OCI-LY3 (cell line): ENCODE measurements around the gene NDUFA3.

Experiments
- H2AFZ ChIP-seq: fragments of 200-600, 300-600 bp; shearing (Covaris generic); 2 replicates; pipeline ENCODE4 v1.6.0; 2014; ENCODE audit warnings: antibody characterized with exemption, low read depth, low read length
- H3K27ac ChIP-seq: fragments of 200-600, 300-600 bp; sonication (generic); 2 replicates; pipeline ENCODE4 v1.5.1; 2014; ENCODE audit warnings: mild to moderate bottlenecking, low read length, moderate library complexity, mixed read lengths
- H3K27me3 ChIP-seq: fragments of 200-600, 300-600 bp; sonication (generic); 2 replicates; pipeline ENCODE4 v1.6.1; 2014; ENCODE audit warnings: low read depth, low read length, mixed read lengths
- H3K36me3 ChIP-seq: fragments of 200-600, 300-600 bp; sonication (generic); replicated peaks from 2 replicates; pipeline ENCODE3; 2014; ENCODE audit warnings: low read depth, low read length, mixed read lengths
- H3K4me1 ChIP-seq: fragments of 300-600, 200-600 bp; sonication (generic); 2 replicates; pipeline ENCODE4 v1.6.1; 2014; ENCODE audit warnings: low read length, mixed read lengths
- H3K4me2 ChIP-seq: fragments of 200-600, 300-600 bp; sonication (generic); 2 replicates; pipeline ENCODE4 v1.6.1; 2014; ENCODE audit warnings: low read length, mixed read lengths
- H3K4me3 ChIP-seq: fragments of 300-600, 200-600 bp; sonication (generic); 2 replicates; pipeline ENCODE4 v1.5.1; 2014; ENCODE audit warnings: antibody characterized with exemption, mild to moderate bottlenecking, low read length, moderate library complexity
- H3K79me2 ChIP-seq: fragments of 300-600, 200-600 bp; shearing (Covaris generic); 2 replicates; pipeline ENCODE4 v1.6.1; 2014; ENCODE audit warnings: mild to moderate bottlenecking, low read length, mixed read lengths
- H3K9ac ChIP-seq: fragments of 300-600, 200-600 bp; shearing (Covaris generic); 2 replicates; pipeline ENCODE4 v1.6.0; 2014; ENCODE audit warnings: mild to moderate bottlenecking, low read length, moderate library complexity
- H3K9me3 ChIP-seq: fragments of 200-600, 300-600 bp; shearing (Covaris generic); 2 replicates; pipeline ENCODE4 v1.6.1; 2014; ENCODE audit warnings: low read length, mixed read lengths; ENCODE audit not compliant: insufficient read depth
- H4K20me1 ChIP-seq: fragments of 200-600, 300-600 bp; sonication (generic); 2 replicates; pipeline ENCODE4 v1.6.1; 2016; ENCODE audit warnings: low read length, mixed read lengths; ENCODE audit not compliant: insufficient read depth
- EZH2phosphoT487 ChIP-seq: fragments of 200-600 bp; shearing (Covaris generic); IDR thresholded peaks from 2 replicates; pipeline ENCODE4 v1.6.1; 2018; ENCODE audit warnings: antibody characterized with exemption, mixed run types, low read depth
- TF ChIP-seq, protein P1 (sequence below): fragments of 200-600, 300-600 bp; sonication (generic); IDR thresholded peaks from 2 replicates; pipeline ENCODE4 v1.5.1; 2014; ENCODE audit warnings: antibody characterized with exemption, low read length, low read depth

Gene NDUFA3

DNA sequence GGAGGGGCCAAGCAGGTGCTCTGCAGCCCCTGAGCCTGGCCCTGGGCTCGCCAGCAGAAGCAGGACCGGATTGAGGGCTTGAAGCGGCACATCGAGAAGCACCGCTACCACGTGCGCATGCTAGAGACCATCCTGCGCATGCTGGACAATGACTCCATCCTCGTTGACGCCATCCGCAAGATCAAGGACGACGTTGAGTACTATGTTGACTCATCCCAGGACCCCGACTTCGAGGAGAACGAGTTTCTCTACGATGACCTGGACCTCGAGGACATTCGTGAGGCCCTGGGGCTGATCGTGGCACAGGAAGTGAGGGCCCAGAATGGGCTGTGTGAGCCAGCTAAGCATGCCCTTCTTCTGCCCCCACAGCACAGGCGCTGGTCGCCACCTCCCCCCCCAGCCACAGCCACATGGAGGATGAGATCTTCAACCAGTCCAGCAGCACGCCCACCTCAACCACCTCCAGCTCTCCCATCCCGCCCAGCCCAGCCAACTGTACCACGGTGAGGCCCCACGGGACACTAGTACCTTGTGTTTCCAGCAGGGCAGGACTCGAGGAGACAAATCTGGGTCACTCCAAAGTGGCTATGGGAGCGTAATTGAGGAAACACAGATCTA lies 43.0 kb downstream of the NDUFA3 start:
- no peak overlapping the region for H3K4me3 ChIP-seq
- no peak overlapping the region for H2AFZ ChIP-seq
- H3K4me2 ChIP-seq = no peak overlapping the region
- H3K36me3 ChIP-seq = peaks cover 79% of the 10 kb centered on the region
- H3K79me2 ChIP-seq = peaks cover 24% of the 10 kb centered on the region
- H3K9ac ChIP-seq = no peak overlapping the region
- H3K4me1 ChIP-seq = no peaks in the 10 kb centered on the region
- TF ChIP-seq, protein P1, sequence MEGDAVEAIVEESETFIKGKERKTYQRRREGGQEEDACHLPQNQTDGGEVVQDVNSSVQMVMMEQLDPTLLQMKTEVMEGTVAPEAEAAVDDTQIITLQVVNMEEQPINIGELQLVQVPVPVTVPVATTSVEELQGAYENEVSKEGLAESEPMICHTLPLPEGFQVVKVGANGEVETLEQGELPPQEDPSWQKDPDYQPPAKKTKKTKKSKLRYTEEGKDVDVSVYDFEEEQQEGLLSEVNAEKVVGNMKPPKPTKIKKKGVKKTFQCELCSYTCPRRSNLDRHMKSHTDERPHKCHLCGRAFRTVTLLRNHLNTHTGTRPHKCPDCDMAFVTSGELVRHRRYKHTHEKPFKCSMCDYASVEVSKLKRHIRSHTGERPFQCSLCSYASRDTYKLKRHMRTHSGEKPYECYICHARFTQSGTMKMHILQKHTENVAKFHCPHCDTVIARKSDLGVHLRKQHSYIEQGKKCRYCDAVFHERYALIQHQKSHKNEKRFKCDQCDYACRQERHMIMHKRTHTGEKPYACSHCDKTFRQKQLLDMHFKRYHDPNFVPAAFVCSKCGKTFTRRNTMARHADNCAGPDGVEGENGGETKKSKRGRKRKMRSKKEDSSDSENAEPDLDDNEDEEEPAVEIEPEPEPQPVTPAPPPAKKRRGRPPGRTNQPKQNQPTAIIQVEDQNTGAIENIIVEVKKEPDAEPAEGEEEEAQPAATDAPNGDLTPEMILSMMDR = no peak
- TF ChIP-seq EZH2phosphoT487 = no peak
- no peaks in the 10 kb centered on the region for H3K9me3 ChIP-seq
- H4K20me1 ChIP-seq = peaks cover 24% of the 10 kb centered on the region
- H3K27me3 ChIP-seq = no peaks in the 10 kb centered on the region
- H3K27ac ChIP-seq = no peak overlapping the region

DNA sequence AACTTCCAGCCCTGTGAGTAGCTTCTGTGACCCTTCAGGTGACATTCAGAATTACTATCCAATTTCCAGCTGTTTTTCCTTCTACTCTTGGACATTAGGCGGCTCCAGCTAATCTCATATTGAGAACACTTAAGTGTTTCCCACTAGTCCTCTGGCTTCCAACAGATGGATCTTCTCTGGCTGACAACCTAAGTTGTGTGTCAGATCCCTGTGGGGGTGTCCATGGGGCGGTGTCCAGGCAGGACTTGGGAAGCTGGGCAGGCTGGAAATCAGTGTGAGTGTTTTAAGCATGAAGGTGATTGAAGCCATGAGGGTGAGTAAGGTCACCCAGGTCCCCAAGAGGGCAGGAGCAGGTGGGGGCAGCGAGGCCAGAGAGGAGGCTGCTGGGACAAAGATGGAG lies 45.0 kb downstream of the NDUFA3 start:
- peaks cover 4% of the 10 kb centered on the region; the same call in 1 of the 2 replicates for H4K20me1 ChIP-seq
- no peak overlapping the region for H3K27ac ChIP-seq
- H3K9me3 ChIP-seq = no peaks in the 10 kb centered on the region
- TF ChIP-seq EZH2phosphoT487 = no peak
- TF ChIP-seq, protein P1 = no peak
- H3K79me2 ChIP-seq = peaks cover 3% of the 10 kb centered on the region
- H2AFZ ChIP-seq = no peak overlapping the region
- no peak overlapping the region for H3K4me3 ChIP-seq
- H3K4me1 ChIP-seq = no peaks in the 10 kb centered on the region
- H3K4me2 ChIP-seq = no peak overlapping the region
- H3K27me3 ChIP-seq = no peaks in the 10 kb centered on the region
- H3K36me3 ChIP-seq = peaks cover 87% of the 10 kb centered on the region
- H3K9ac ChIP-seq = no peak overlapping the region

DNA sequence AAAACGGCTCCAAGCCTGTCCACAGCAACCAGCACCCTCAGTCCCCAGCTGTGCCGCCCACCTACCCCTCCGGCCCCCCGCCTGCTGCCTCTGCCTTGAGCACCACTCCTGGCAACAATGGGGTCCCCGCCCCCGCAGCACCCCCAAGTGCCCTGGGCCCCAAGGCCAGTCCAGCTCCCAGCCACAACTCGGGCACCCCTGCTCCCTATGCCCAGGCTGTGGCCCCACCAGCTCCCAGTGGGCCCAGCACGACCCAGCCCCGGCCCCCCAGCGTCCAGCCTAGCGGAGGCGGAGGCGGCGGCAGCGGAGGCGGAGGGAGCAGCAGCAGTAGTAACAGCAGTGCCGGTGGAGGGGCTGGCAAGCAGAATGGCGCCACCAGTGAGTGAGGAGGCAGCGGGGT lies 45.5 kb downstream of the NDUFA3 start:
- Histone ChIP-seq H3K36me3 (peaks cover 87% of the 10 kb centered on the region), H3K27ac (no peak overlapping the region)

DNA sequence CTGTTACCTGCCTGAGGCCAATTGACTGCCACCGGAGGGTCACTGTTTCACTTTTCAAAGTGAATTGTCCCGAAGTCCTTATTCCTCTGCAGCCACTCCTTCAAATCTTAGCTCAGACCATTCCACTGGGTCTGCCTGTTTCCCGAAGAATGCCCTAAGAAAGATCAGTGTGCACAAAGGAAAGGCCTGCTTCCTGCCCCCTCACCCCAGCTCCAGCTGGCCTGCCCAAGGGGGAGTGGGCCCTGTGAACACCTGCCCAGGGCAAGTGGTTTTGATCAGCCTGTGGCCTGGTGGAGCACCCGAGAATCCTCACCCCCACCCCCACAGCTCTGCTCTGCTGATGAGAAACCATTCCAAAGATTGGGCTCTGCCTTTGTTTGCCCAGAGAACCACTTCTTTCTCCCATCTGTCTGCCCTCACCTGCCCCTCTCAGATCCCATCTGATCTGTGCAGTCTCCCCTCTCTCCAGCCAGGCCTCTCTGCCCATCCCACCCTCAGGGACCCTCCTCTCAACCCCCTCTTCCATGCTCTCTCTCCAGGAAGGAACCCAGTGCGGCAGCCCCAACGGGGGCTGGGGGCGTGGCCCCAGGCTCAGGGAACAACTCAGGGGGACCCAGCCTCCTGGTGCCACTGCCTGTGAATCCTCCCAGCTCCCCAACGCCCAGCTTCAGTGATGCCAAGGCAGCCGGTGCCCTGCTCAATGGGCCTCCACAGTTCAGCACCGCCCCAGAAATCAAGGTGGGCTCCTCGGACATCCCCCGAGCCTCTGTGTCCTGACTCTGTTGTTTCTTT lies 46.6 kb downstream of the NDUFA3 start:
- no peaks in the 10 kb centered on the region for H3K79me2 ChIP-seq
- no peak overlapping the region for H3K9ac ChIP-seq
- H3K27ac ChIP-seq = no peak overlapping the region
- no peak overlapping the region for H2AFZ ChIP-seq
- no peaks in the 10 kb centered on the region for H3K27me3 ChIP-seq
- H3K9me3 ChIP-seq = no peaks in the 10 kb centered on the region
- TF ChIP-seq, protein P1 = no peak
- TF ChIP-seq EZH2phosphoT487 = no peak
- H3K36me3 ChIP-seq = peaks cover 86% of the 10 kb centered on the region
- H3K4me2 ChIP-seq = no peak overlapping the region
- no peaks in the 10 kb centered on the region for H3K4me1 ChIP-seq
- peaks cover 4% of the 10 kb centered on the region; the same call in 1 of the 2 replicates for H4K20me1 ChIP-seq
- no peak overlapping the region for H3K4me3 ChIP-seq

More for the DNA sequence above, 45.5 kb downstream of the NDUFA3 start:
- H3K4me2 ChIP-seq = no peak overlapping the region
- no peak overlapping the region for H2AFZ ChIP-seq
- no peaks in the 10 kb centered on the region for H3K4me1 ChIP-seq
- no peaks in the 10 kb centered on the region for H3K9me3 ChIP-seq
- H3K79me2 ChIP-seq = no peaks in the 10 kb centered on the region
- no peak overlapping the region for H3K4me3 ChIP-seq
- no peaks in the 10 kb centered on the region for H3K27me3 ChIP-seq
- TF ChIP-seq EZH2phosphoT487 = no peak
- TF ChIP-seq, protein P1 = no peak
- peaks cover 4% of the 10 kb centered on the region; the same call in 1 of the 2 replicates for H4K20me1 ChIP-seq
- H3K9ac ChIP-seq = no peak overlapping the region
